ENCODE data around the gene NQO2. TPM values are rescaled to one million over a fixed set of nuclear protein-coding genes. Genes with fewer than 3 reads are reported as not detected.
A peak's percentile ranks its signal among the peaks of the same experiment; 100 is the strongest.
"Not testable (repeated sequence)": the region's sequence is repeated elsewhere in the genome, so short reads cannot be mapped to it uniquely, and the experiment has no call there.

The NQO2 gene
- total RNA-seq, 2 donors from 2014 or later = 25.1 to 29.3 TPM

DNA sequence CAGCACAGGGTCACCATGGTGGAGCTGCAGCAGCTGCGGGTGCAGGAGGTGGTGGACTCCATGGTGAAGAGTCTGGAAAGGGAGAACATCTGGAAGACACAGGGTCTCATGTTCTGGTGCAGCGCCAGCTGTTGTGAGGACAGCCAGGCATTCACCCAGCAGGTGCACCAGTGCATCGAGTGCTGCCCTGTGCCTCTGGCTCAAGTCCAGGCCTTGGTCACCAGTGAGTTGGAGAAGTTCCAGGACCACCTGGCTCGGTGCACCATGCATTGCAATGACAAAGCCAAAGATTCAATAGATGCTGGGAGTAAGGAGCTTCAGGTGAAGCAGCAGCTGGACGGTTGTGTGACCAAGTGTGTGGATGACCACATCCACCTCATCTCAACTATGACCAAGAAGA lies 45.7 kb downstream of the NQO2 start:
- Mint-ChIP-seq H3K4me1 (no peaks in the 10 kb centered on the region), H3K36me3 (ENCODE audit: low read depth) (no peaks in the 10 kb centered on the region), H3K9me3 (no peaks in the 10 kb centered on the region), H3K4me3 (no peak overlapping the region), H3K27me3 (no peaks in the 10 kb centered on the region), H3K27ac (no peak overlapping the region)
- ATAC-seq (replicated peaks) = no peak

DNA sequence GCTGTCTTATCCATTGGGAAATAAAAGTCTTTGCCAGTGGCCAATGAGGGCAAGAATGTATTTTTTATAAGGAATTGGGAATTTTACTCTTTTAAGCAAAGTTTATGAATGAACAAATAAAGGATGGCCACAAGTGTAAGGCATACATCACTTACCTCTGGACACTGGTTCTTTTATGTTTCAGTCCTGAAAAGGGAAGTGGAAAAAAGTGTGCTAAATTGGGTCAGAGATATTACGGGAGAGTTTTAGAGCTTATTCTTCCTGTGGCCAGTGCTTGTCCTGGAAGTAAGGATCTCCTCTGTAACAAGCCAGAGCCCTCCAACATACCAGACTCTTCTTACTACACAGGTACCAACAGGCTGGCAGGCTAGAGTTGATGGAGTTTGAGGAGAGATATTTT lies 46.1 kb downstream of the NQO2 start:
- Mint-ChIP-seq H3K4me3 (no peak overlapping the region), H3K4me1 (no peaks in the 10 kb centered on the region), H3K27me3 (no peaks in the 10 kb centered on the region), H3K9me3 (no peaks in the 10 kb centered on the region), H3K27ac (no peak overlapping the region), H3K36me3 (ENCODE audit: low read depth) (no peaks in the 10 kb centered on the region)
- ATAC-seq (replicated peaks) = no peak

GRCh38 chr6:3046295-3046694 lies 46.6 kb downstream of the NQO2 start:
- Mint-ChIP-seq H3K36me3 (ENCODE audit: low read depth) (no peaks in the 10 kb centered on the region), H3K4me1 (no peaks in the 10 kb centered on the region), H3K4me3 (no peak overlapping the region), H3K27ac (no peak overlapping the region), H3K9me3 (no peaks in the 10 kb centered on the region), H3K27me3 (no peaks in the 10 kb centered on the region)
- no peak for ATAC-seq (replicated peaks)

- not testable (repeated sequence) for H3K27ac Mint-ChIP-seq; H3K4me1 Mint-ChIP-seq; ATAC-seq (replicated peaks); H3K4me3 Mint-ChIP-seq; H3K36me3 Mint-ChIP-seq (ENCODE audit: low read depth); H3K9me3 Mint-ChIP-seq; H3K27me3 Mint-ChIP-seq
Measured at GRCh38 chr6:3048009-3048408, 48.3 kb downstream of the NQO2 start.

- H3K27me3 Mint-ChIP-seq = no peaks in the 10 kb centered on the region
- ATAC-seq (replicated peaks) = no peak
- H3K4me3 Mint-ChIP-seq = peak overlapping the region; percentile 73
- peaks cover 8% of the 10 kb centered on the region for H3K4me1 Mint-ChIP-seq
- H3K36me3 Mint-ChIP-seq (ENCODE audit: low read depth) = no peaks in the 10 kb centered on the region
- H3K27ac Mint-ChIP-seq = peak overlapping the region; percentile 9
- no peaks in the 10 kb centered on the region for H3K9me3 Mint-ChIP-seq
Measured at GRCh38 chr6:3052481-3053230, 53.0 kb downstream of the NQO2 start.

DNA sequence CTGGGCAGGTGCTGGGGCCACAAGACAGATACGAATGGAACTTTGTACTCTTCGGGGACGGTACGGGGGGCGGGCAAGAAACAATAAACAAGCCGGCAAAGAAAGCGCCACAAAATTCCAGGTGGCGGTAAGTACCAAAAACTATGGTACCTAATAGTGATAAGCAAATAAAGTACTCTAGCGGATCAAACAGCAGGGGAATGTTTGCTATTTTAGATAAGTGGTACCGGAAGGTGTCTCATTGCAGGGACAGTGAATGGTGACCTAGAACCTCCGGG lies 53.5 kb downstream of the NQO2 start:
- Mint-ChIP-seq H3K27me3 (no peaks in the 10 kb centered on the region), H3K4me1 (peaks cover 8% of the 10 kb centered on the region), H3K27ac (peak overlapping the region; percentile 9), H3K9me3 (no peaks in the 10 kb centered on the region), H3K4me3 (peak overlapping the region; percentile 73), H3K36me3 (ENCODE audit: low read depth) (no peaks in the 10 kb centered on the region)
- ATAC-seq (replicated peaks) = no peak

- H3K4me1 Mint-ChIP-seq = peaks cover 14% of the 10 kb centered on the region
- ATAC-seq (replicated peaks); H3K27ac Mint-ChIP-seq; H3K27me3 Mint-ChIP-seq; H3K36me3 Mint-ChIP-seq (ENCODE audit: low read depth); H3K9me3 Mint-ChIP-seq: not testable (repeated sequence)
- peak overlapping the region; percentile 73 for H3K4me3 Mint-ChIP-seq
Measured at GRCh38 chr6:3054229-3055157, 54.8 kb downstream of the NQO2 start.

GRCh38 chr6:3055158-3055499 lies 55.4 kb downstream of the NQO2 start:
- not testable (repeated sequence) for H3K27ac Mint-ChIP-seq; ATAC-seq (replicated peaks); H3K9me3 Mint-ChIP-seq; H3K27me3 Mint-ChIP-seq; H3K36me3 Mint-ChIP-seq (ENCODE audit: low read depth)
- H3K4me3 Mint-ChIP-seq = peak overlapping the region; percentile 73
- H3K4me1 Mint-ChIP-seq = peaks cover 14% of the 10 kb centered on the region

DNA sequence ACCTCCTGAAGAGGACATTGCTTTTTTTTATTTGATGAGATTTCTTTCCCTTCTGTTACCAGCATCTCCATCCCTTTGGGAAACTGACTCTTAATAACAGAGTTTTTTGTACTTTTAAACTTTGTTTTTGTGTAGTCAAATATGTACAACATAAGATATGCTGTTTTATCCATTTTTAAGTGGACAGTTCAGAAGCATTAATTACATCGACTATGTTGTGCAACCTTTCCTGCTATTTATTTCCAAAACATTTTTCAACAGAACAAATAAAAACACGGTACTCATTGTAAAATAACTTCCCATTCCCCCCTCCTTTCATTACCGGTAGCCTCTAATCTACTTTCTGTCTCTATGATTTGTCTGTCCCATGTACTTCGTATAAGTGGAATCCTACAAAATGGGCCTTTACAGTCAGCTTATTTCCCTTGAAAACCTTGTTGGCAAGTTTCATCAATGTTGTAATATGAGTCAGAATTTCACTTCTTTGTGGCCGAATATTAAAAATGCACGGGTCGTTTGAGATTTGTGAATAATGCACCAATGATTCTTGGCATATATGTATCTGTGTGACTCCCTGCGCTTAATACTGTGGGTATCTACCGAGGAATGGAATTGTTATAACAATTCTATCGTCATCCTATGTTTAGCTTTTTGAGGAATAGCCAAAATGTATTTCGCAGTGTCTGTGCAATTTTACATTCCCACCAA lies 57.5 kb downstream of the NQO2 start:
- no peaks in the 10 kb centered on the region for H3K27me3 Mint-ChIP-seq
- H3K36me3 Mint-ChIP-seq (ENCODE audit: low read depth) = no peaks in the 10 kb centered on the region
- ATAC-seq (replicated peaks) = no peak
- no peaks in the 10 kb centered on the region for H3K9me3 Mint-ChIP-seq
- H3K4me1 Mint-ChIP-seq = peaks cover 14% of the 10 kb centered on the region
- no peak overlapping the region for H3K4me3 Mint-ChIP-seq
- H3K27ac Mint-ChIP-seq = no peak overlapping the region

GRCh38 chr6:3058957-3059356 lies 59.3 kb downstream of the NQO2 start:
- no peaks in the 10 kb centered on the region for H3K27me3 Mint-ChIP-seq
- ATAC-seq (replicated peaks) = no peak
- no peaks in the 10 kb centered on the region for H3K9me3 Mint-ChIP-seq
- H3K4me1 Mint-ChIP-seq = peaks cover 7% of the 10 kb centered on the region
- no peaks in the 10 kb centered on the region for H3K36me3 Mint-ChIP-seq (ENCODE audit: low read depth)
- H3K27ac Mint-ChIP-seq = peak overlapping the region; percentile 46
- peak overlapping the region; percentile 43 for H3K4me3 Mint-ChIP-seq

- peaks cover 12% of the 10 kb centered on the region for H3K4me1 Mint-ChIP-seq
- not testable (repeated sequence) for H3K27me3 Mint-ChIP-seq; H3K27ac Mint-ChIP-seq; H3K36me3 Mint-ChIP-seq (ENCODE audit: low read depth); H3K9me3 Mint-ChIP-seq; H3K4me3 Mint-ChIP-seq; ATAC-seq (replicated peaks)
Measured at GRCh38 chr6:3060092-3060491, 60.4 kb downstream of the NQO2 start.

GRCh38 chr6:3061501-3061941 lies 61.8 kb downstream of the NQO2 start:
- no peaks in the 10 kb centered on the region for H3K27me3 Mint-ChIP-seq
- no peak overlapping the region for H3K4me3 Mint-ChIP-seq
- H3K36me3 Mint-ChIP-seq (ENCODE audit: low read depth) = peaks cover 6% of the 10 kb centered on the region
- ATAC-seq (replicated peaks) = peak; percentile 2
- peaks cover 12% of the 10 kb centered on the region for H3K4me1 Mint-ChIP-seq
- H3K27ac Mint-ChIP-seq = no peak overlapping the region
- H3K9me3 Mint-ChIP-seq = no peaks in the 10 kb centered on the region

DNA sequence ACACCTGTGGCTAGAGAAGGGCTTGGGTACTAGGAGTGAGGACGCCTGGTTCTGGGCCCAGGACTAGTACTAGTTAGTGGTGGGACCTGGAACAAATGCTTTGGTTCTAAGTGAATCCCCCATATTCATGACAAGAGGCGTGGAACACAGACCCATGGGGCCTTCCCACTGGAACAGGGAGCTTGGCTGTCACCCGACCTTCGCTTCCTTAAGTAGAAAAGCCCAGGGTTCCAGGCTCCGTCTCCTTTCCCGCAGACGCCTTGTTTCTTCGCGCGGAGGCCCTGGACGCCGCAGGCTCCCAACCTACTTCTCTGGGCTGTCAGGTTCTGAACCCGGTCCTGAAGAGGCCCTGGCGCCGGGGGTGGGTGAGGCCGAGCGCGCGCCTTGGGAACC lies 63.6 kb downstream of the NQO2 start:
- not testable (repeated sequence) for ATAC-seq (replicated peaks); H3K9me3 Mint-ChIP-seq; H3K36me3 Mint-ChIP-seq (ENCODE audit: low read depth); H3K27ac Mint-ChIP-seq; H3K27me3 Mint-ChIP-seq
- Mint-ChIP-seq H3K4me3 (peak overlapping the region; percentile 100), H3K4me1 (peaks cover 18% of the 10 kb centered on the region)

- ATAC-seq (replicated peaks) = peak; percentile 90
- peak overlapping the region; percentile 95 for H3K27ac Mint-ChIP-seq
- H3K4me1 Mint-ChIP-seq = peaks cover 13% of the 10 kb centered on the region
- peak overlapping the region; percentile 100 for H3K4me3 Mint-ChIP-seq
- no peaks in the 10 kb centered on the region for H3K9me3 Mint-ChIP-seq
- H3K36me3 Mint-ChIP-seq (ENCODE audit: low read depth) = peaks cover 8% of the 10 kb centered on the region
- H3K27me3 Mint-ChIP-seq = no peaks in the 10 kb centered on the region
Measured at GRCh38 chr6:3063733-3064700, 64.3 kb downstream of the NQO2 start.

All from activated T-helper 17 cell treated with anti-CD3 and anti-CD28 coated beads, Interleukin-2, amount 50 U/mL, for 72 hours (primary cell).